Mucosa of rectum (tissue), 2 donors: Measurements from ENCODE around the gene KIF1A.
"Not testable (repeated sequence)": the region's sequence is repeated elsewhere in the genome, so short reads cannot be mapped to it uniquely, and the experiment has no call there.

Experiments used
- H3K27ac ChIP-seq, 2 donors: one replicate each; pipeline ENCODE4 v1.7.0; 2013; ENCODE audit warnings: inconsistent platforms in 2 of 2, low read depth in 2 of 2, low read length in 2 of 2
- H3K27me3 ChIP-seq, 2 donors: one replicate each; pipeline ENCODE4 v1.7.0; 2013; ENCODE audit warnings: low read length in 2 of 2; ENCODE audit not compliant: control insufficient read depth in 2 of 2, insufficient read depth in 2 of 2
- H3K36me3 ChIP-seq, 2 donors: one replicate each; pipeline ENCODE4 v1.7.0; 2013; ENCODE audit warnings: low read length in 2 of 2; ENCODE audit not compliant: control insufficient read depth in 2 of 2, insufficient read depth in 2 of 2
- H3K4me1 ChIP-seq, 2 donors: one replicate each; pipeline ENCODE4 v1.7.0; 2013; ENCODE audit warnings: low read length in 2 of 2, mild to moderate bottlenecking in 1 of 2; ENCODE audit not compliant: control insufficient read depth in 2 of 2, insufficient read depth in 2 of 2
- H3K4me3 ChIP-seq, 2 donors: one replicate each; pipeline ENCODE4 v1.7.0; 2013; ENCODE audit warnings: low read length in 2 of 2
- H3K9ac ChIP-seq, 2 donors: one replicate each; pipeline ENCODE4 v1.7.0; 2013; ENCODE audit warnings: low read length in 2 of 2, low read depth in 1 of 2, mild to moderate bottlenecking in 1 of 2
- H3K9me3 ChIP-seq, 2 donors: one replicate each; pipeline ENCODE4 v1.7.0; 2013; ENCODE audit warnings: low read length in 2 of 2; ENCODE audit not compliant: control insufficient read depth in 2 of 2
- donor health status: healthy.
- donor health status: Normal muscosa, but diverticular disease.

The KIF1A gene

DNA sequence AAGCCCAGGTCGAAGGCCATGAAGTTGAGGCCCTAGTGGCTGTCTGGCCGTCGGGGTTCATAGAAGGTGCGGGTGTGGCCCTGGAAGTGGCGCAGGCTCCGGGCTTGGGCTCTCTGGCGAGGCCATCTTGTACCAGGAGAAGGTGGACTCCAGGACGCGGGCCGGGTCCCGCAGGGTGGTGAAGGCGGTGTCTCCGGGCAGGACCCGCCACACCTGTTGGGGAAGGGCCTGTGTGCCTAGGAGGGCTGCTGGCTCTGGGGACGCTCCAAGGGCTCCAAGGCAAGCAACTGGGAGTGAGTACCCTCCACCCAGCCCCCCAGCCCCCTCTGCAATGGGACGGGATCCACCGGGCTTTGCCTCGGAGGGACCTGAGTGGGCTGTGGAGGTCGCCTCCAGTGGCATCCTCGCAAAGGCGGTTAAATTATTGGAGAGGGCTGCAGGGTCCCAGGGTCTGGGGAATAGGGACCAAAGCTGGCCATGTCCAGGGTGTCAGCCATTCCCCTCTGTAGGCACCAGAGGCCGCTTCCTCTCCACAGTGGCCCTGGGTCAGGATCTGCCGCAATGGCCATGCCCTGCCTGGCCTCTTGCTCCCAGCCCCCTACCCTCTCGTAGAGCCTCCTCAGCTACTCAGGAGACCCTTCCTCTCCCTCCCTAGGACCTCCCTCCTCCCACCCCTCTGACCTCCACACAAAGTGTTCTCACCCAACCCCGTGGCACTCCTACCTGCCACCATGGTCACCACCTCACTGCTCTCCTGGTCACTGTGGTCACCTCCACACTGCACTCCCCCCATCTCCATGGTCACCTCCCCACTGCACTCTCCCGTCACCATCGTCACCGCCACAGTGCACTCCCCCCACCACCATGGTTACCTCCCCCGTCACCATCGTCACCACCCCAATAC, 118.0 kb downstream of the KIF1A start:
- no peak overlapping the region for H3K9ac ChIP-seq
- H3K27me3 ChIP-seq, result peaks cover 0 to 5% of the 10 kb centered on the region in 2 donors
- no peak overlapping the region for H3K4me3 ChIP-seq
- H3K36me3 ChIP-seq, result no peaks in the 10 kb centered on the region
- no peaks in the 10 kb centered on the region for H3K4me1 ChIP-seq
- no peaks in the 10 kb centered on the region for H3K9me3 ChIP-seq
- no peak overlapping the region for H3K27ac ChIP-seq

DNA sequence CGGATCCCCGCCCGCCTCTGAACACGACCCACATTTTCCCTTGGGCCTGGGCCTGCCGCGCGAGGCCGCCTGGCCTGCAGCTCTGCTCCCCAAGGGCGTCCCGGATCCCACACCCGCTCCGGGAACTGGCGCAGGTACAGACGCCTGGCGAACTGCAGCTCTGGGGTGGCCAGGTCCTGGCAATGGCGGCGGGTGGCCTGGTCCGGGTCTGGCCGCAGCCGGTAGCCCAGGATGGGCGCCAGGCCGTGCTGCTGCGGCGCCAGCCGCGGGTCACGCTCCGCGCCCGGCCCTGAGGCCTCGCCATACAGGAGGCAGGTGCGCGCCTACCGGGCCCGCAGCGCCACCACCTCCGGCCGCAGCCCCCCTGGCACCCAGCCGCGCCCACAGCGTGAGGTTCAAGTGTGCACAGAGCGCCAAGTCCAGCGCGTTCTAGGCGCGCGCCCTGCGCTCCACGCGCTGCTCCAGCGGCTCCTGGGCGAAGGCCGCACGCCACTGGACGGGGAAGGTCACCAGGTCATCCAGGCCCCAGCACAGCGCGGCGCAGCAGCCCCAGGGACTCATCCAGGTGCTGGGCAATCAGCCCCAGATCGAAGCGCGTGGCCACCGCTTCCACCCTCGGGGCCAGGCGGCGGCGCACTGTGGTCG, 118.8 kb downstream of the KIF1A start:
- no peaks in the 10 kb centered on the region for H3K36me3 ChIP-seq
- H3K4me1 ChIP-seq, result no peaks in the 10 kb centered on the region
- H3K4me3 ChIP-seq, result no peak overlapping the region
- no peaks in the 10 kb centered on the region for H3K9me3 ChIP-seq
- H3K27ac ChIP-seq, result no peak overlapping the region
- peaks cover 0 to 5% of the 10 kb centered on the region in 2 donors for H3K27me3 ChIP-seq
- no peak overlapping the region for H3K9ac ChIP-seq

DNA sequence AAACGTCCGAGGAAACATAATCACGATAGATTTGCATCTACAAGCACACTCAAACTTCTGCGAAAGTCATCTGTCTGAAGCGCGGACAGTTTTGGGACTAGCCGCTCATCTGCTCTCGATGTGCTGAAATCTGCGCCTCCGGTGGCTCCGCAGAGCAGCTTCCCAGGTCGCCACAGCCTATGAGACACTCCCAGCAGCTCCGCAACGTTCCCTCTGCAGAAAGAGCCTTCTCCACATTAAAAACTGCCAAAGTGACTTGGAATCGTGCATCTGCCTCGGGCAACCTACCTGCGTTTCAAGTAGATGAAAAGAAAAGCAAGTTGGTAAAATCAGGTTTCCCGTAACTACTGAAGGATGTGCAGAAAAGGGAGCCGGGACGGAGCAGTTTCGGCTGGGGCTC, 119.4 kb downstream of the KIF1A start:
- H3K9ac ChIP-seq, H3K27ac ChIP-seq, H3K9me3 ChIP-seq, H3K27me3 ChIP-seq, H3K4me1 ChIP-seq, H3K4me3 ChIP-seq, H3K36me3 ChIP-seq: not testable (repeated sequence)

DNA sequence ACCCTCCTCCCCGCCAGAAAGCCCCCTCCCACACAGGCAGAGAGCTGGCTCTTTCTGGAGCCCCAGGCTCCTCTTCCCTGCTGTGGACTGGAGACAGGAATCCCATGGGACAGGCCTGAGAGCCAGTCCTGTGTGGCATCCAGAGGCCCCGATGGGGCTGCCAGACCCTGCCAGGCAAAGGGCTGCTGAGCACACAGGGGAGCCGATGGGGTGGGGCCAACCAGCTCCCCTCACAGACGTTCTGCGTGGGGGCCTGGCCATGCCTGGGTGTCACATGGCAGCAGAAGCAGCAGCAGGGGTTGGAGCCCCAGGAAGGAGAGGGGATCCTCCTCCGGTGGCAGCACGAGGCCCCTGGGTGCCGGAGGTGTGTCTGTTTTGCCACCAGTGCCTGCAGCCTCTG, 120.2 kb downstream of the KIF1A start:
- not testable (repeated sequence) for H3K27ac ChIP-seq, H3K4me1 ChIP-seq, H3K9ac ChIP-seq, H3K9me3 ChIP-seq, H3K36me3 ChIP-seq, H3K27me3 ChIP-seq, H3K4me3 ChIP-seq

DNA sequence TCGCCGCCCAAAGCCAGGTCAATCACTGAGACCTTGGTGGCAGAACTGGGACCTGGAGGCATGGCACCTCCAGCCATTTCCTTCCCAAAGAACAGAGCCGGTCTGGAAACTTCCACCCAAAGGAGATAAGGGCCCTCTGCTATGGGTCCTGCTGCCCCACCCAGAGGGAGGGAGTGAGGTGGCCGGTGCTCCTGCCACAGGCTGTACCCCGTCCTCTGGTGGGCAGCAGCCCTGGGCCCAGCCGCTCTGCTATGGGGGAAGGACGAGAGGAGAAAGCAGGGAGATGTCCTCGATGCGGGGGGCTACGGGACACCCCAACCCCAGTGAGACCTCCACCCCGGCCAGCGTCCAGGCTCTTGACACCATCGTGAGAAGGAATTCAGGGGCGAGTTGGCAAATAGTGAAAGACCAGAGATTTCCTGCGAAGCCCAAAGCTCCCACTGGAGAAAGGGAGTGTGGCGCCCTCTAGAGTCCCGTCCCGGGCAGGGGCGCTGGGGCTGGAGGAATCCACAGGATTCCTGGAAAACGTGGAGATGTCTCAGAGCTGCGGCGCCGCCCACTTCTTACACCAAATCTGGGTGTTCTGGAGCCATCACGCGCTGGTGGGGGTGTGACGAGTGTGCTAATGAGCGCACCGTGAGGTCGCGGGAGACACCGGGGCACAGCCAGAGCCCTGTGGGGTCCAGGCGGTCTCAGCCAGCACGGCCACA, 121.0 kb downstream of the KIF1A start:
- not testable (repeated sequence) for H3K4me3 ChIP-seq, H3K4me1 ChIP-seq, H3K27ac ChIP-seq, H3K9ac ChIP-seq, H3K36me3 ChIP-seq, H3K27me3 ChIP-seq, H3K9me3 ChIP-seq

DNA sequence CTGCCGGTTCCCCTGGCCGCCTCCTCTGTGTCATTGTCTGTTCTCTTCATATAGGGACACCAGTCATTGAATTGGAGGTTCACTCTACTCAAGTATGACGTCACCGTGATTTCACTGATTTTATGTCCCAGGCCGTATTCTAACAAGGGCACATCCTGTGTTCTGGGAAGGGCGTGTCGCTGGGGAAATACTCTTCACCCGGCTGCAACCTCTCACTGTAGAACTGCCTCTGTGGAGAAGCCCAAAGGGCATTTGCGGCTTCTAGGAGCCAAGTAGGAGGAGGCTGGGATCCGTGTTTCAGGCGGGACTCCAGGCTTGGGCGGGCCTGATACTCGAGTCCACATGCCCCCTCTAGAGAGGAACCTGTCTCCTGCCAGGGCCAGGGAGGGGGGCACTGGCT, 123.5 kb downstream of the KIF1A start:
- H3K4me1 ChIP-seq, H3K36me3 ChIP-seq, H3K27ac ChIP-seq, H3K27me3 ChIP-seq, H3K9ac ChIP-seq, H3K9me3 ChIP-seq, H3K4me3 ChIP-seq: not testable (repeated sequence)

DNA sequence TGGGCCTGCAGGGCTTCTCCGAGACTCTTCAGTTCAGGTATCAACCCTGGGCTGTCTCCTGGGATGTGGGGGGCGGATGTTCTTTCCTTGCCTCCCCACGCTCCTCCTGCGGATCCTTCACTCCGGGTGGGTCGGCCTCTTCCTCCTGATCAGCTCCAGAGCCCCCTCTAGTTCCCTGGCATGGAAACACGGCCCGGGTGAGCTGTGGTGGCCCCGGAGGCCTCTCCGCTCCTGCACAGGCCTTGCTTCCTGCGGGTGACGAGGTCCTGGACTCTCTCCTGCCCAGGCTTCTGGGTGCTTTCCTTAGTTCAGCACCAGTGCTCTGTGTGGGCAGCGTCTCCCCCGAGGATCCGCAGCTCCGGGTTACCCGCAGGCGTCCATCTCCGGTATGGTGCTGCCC, 124.4 kb downstream of the KIF1A start:
- H3K27ac ChIP-seq, H3K9ac ChIP-seq, H3K4me1 ChIP-seq, H3K27me3 ChIP-seq, H3K4me3 ChIP-seq, H3K9me3 ChIP-seq, H3K36me3 ChIP-seq: not testable (repeated sequence)

DNA sequence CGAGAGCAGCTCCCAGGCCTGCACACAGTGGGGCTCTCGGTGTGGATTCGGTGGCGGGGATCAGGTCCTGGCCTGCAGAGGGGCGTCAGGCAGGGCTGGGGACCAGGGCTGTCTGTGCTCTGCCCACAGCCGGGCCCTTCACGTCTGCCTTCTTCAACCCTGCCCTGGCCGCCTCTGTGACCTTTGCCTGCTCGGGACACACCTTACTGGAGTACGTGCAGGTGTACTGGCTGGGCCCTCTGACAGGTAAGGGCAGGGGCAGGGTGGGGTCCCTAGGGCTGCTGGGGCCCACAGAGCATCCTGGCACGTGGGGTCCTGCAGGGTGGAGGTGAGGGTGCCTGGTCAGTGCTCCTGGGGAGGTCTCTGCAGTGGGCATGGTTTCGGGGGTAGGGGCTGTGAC, 125.7 kb downstream of the KIF1A start:
- not testable (repeated sequence) for H3K36me3 ChIP-seq, H3K9ac ChIP-seq, H3K27me3 ChIP-seq, H3K4me3 ChIP-seq, H3K9me3 ChIP-seq, H3K4me1 ChIP-seq, H3K27ac ChIP-seq

DNA sequence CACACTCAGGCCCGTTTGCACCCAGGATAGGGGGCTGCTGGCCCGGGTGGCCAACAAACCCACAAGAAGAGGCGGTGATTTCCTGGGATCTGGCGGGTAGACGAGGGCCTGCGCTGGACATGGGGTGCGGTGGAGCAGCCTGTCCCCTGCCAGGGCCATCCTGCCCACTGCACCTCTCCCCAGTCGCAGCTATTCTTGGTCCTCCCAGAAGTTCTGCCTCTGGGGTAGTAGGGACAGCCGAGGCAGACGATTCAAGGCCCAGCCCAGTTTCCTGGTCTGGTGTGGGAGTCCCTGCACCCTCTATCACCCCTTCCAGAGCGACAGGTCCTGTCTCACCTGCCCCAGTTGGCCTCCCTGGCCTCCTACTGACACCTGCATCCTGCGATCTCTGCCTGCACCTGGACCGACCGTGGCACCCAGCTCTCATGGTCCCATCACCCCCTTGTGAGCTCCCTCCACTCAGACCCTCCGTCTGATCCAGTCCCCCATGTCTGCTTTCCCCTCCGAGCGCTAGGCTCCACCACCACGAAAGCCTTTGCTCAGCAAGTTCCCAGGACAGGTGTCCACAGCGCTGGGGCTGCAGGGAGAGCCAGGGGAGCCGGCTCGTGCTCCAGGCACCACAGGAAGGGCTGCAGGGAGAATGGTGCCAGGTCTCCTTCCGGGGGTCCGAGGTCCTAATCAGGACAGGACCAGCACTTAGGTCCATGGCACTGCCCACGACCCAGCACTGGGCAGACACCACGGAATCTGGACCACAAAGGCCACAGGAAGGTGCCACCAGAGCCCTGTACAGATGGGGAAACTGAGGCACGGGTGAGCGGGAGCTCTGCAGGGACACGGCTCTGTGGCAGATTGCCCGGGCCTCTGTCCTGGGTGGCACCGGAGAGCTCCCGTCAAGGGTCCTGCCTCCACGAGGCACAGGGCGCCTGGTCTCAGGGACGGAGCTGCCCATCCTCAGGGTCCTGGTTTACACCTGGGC, 127.1 kb downstream of the KIF1A start:
- not testable (repeated sequence) for H3K36me3 ChIP-seq, H3K4me3 ChIP-seq, H3K27me3 ChIP-seq, H3K4me1 ChIP-seq, H3K27ac ChIP-seq, H3K9ac ChIP-seq, H3K9me3 ChIP-seq
